ENCODE measurements around the gene EIF4G3.

DNA sequence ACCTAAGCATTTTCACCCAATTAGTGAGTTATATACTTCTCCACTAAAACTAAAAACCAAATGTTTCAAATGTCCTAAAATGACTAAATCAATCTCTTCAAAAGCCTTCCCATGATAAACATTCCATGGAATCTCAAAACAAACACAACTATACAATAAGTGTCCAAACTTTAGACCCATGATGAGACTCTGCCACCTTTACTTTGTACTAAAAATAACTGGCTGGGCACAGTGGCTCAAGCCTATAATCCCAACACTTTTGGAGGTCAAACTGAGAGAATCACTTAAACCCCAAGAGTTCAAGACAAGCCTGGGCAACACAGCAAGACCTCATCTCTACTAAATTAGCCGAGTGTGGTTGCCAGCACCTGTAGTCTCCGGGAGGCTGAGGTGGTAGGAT, 87.4 kb downstream of the EIF4G3 start:
- TF ChIP-seq, protein P1, sequence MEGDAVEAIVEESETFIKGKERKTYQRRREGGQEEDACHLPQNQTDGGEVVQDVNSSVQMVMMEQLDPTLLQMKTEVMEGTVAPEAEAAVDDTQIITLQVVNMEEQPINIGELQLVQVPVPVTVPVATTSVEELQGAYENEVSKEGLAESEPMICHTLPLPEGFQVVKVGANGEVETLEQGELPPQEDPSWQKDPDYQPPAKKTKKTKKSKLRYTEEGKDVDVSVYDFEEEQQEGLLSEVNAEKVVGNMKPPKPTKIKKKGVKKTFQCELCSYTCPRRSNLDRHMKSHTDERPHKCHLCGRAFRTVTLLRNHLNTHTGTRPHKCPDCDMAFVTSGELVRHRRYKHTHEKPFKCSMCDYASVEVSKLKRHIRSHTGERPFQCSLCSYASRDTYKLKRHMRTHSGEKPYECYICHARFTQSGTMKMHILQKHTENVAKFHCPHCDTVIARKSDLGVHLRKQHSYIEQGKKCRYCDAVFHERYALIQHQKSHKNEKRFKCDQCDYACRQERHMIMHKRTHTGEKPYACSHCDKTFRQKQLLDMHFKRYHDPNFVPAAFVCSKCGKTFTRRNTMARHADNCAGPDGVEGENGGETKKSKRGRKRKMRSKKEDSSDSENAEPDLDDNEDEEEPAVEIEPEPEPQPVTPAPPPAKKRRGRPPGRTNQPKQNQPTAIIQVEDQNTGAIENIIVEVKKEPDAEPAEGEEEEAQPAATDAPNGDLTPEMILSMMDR (IDR thresholded peaks at IDR 0.05): no peak
- TF ChIP-seq POLR2A (IDR thresholded peaks at IDR 0.05): no peak
- no peak for TF ChIP-seq POLR2AphosphoS5 (IDR thresholded peaks at IDR 0.05; ENCODE audit: insufficient read depth in 1 of 2, low read depth in 1 of 2)
